ENCODE data around the gene GOLIM4.

GRCh38 chr3:167978071-167978470 is 117.7 kb downstream of the GOLIM4 start:
- TF ChIP-seq YY1 (IDR thresholded peaks at IDR 0.05; ENCODE audit: low read depth) (no peak), TCF12 (IDR thresholded peaks at IDR 0.05; ENCODE audit: low read depth) (no peak), CREB1 (IDR thresholded peaks at IDR 0.05; ENCODE audit: low read depth) (no peak), TEAD4 (IDR thresholded peaks at IDR 0.05) (no peak), EP300 (IDR thresholded peaks at IDR 0.05; ENCODE audit: borderline replicate concordance) (no peak), MAX (IDR thresholded peaks at IDR 0.05) (no peak), TAF1 (IDR thresholded peaks at IDR 0.05; ENCODE audit: low read depth) (no peak), REST (IDR thresholded peaks at IDR 0.05; ENCODE audit: low read depth) (no peak), RAD21 (IDR thresholded peaks at IDR 0.05; ENCODE audit: low read depth) (no peak), EGR1 (IDR thresholded peaks at IDR 0.05) (no peak), CEBPB (IDR thresholded peaks at IDR 0.05) (no peak), USF1 (IDR thresholded peaks at IDR 0.05) (no peak), FOXM1 (IDR thresholded peaks at IDR 0.05; ENCODE audit: borderline replicate concordance, low read depth) (no peak)

Data from Ishikawa (cell line).